ENCODE measurements around the gene PLCL1.

The PLCL1 gene

DNA sequence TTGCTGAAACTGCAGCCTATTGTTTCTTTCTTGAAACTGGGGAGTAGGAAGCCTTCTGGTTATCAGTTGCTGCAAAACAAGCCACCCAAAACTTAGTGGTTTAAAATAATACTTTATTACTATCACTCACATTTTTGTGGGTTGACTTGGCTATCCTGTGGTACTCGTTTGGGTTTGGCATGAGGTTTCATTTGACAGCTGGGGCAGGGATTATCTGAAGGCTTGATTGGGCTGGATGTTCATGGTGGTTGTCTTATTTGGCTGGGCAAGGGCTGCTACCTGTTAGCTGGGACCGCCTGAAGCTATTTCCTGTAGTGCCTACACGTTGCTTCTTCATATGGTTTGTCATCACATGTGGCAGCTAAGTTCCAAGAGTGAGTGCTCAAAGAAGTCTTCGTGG lies 122.3 kb downstream of the PLCL1 start:
- H3K27ac ChIP-seq, result no peak overlapping the region
- no peak for TF ChIP-seq ZFX (IDR thresholded peaks at IDR 0.05; ENCODE audit: borderline replicate concordance)
- no peak for TF ChIP-seq CTCF (IDR thresholded peaks at IDR 0.05)

DNA sequence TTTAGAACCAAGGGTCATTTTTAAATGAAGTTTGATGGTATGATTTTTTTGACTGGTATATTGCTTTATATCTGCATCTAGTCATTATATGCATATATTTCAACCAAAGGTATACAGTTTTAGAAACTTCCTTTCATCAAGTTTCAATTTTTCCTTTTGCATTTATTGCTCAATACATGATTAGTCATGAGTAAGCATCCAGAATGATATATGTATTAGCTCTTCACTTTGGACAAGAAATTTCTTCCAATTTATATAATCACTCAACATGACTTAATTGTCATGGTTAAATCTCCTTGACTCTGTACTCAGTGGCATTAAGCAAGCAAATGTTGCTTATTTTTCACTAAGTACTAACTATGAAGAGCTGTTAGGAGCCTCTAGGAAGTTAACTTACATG lies 123.6 kb downstream of the PLCL1 start:
- H3K27ac ChIP-seq, result no peak overlapping the region
- no peak for TF ChIP-seq CTCF (IDR thresholded peaks at IDR 0.05)
- TF ChIP-seq ZFX (IDR thresholded peaks at IDR 0.05; ENCODE audit: borderline replicate concordance), result no peak

GRCh38 chr2:197929008-197929885 lies 124.9 kb downstream of the PLCL1 start:
- TF ChIP-seq CTCF (IDR thresholded peaks at IDR 0.05) (no peak), ZFX (IDR thresholded peaks at IDR 0.05; ENCODE audit: borderline replicate concordance) (no peak)
- H3K27ac ChIP-seq, result no peak overlapping the region

DNA sequence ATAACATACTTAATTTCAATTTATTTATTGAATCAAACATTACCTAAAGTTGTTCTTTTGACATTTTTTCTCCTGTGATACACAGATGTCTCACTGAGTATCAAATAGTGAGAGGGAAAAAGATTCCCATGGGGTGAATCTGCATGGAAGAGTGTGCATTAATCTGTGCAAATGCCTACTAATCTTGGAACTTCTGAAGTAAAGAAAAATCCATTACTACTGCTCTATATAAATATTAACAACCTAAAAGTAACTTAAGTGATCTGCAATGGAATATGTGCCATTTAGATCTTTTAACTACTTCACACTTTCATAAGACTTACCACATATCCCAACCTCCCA lies 125.5 kb downstream of the PLCL1 start:
- TF ChIP-seq CTCF (IDR thresholded peaks at IDR 0.05) (no peak), ZFX (IDR thresholded peaks at IDR 0.05; ENCODE audit: borderline replicate concordance) (no peak)
- no peak overlapping the region for H3K27ac ChIP-seq

- no peak for TF ChIP-seq CTCF (IDR thresholded peaks at IDR 0.05)
- no peak for TF ChIP-seq ZFX (IDR thresholded peaks at IDR 0.05; ENCODE audit: borderline replicate concordance)
- H3K27ac ChIP-seq, result no peak overlapping the region
These were observed 126.3 kb downstream of the PLCL1 start for GRCh38 chr2:197930570-197931278.

GRCh38 chr2:197931661-197932312 lies 127.4 kb downstream of the PLCL1 start:
- TF ChIP-seq ZFX (IDR thresholded peaks at IDR 0.05; ENCODE audit: borderline replicate concordance) (no peak), CTCF (IDR thresholded peaks at IDR 0.05) (no peak)
- H3K27ac ChIP-seq, result no peak overlapping the region

Data from 22Rv1 (cell line).